GM12873 (cell line): Measurements from ENCODE around the gene SUPT3H.
A peak's percentile ranks its signal among the peaks of the same experiment; 100 is the strongest.

Experiments used
- CTCF ChIP-seq: IDR thresholded peaks from 2 replicates; pipeline ENCODE4 v1.5.1; 2012; ENCODE audit warnings: low read depth, mild to moderate bottlenecking, moderate library complexity, low read length, control low read depth; ENCODE audit not compliant: insufficient read depth; ENCODE audit errors: missing control alignments

The SUPT3H gene

DNA sequence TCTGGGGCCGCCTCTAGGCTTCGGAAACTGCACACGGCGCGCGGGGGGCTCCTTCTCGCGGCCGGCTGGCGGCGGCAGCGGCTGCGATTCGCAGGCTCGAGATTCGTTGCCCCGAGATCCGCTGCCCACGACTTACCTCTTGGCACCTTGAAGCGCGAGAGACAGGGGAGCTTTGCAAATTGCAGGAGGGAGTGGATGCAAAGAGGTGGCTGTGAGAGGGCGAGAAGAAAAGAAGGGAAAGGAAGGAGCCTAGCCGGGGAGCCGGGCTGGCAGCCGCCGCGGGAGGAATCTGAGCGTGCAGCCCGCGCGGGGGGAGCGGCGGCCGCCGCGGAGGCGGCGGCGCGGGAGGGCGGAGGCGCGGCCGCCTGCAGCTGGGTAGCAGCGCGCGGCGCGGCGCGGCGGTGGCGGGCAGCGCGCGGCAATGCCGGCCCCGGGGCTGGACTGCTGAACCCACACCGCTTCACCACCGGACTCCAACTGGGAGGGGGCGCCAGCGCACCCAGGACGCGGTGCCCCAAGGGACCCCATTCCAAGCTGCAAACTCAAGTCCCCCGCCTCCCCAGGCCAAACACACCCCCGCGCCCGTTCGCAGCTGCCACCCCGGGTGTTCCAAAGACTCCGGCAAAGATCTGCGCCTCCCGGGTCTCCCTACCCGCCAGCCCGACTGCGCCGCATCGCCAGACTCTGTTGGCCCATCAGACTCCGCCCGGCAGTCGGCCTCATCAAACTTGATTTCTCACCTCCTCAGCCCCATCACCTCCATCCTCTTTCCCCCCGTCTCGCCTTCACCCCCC, 44.2 kb upstream of the SUPT3H start:
- no peak for TF ChIP-seq CTCF

- TF ChIP-seq CTCF, result no peak
These were observed 43.4 kb upstream of the SUPT3H start for GRCh38 chr6:45420909-45421708.

DNA sequence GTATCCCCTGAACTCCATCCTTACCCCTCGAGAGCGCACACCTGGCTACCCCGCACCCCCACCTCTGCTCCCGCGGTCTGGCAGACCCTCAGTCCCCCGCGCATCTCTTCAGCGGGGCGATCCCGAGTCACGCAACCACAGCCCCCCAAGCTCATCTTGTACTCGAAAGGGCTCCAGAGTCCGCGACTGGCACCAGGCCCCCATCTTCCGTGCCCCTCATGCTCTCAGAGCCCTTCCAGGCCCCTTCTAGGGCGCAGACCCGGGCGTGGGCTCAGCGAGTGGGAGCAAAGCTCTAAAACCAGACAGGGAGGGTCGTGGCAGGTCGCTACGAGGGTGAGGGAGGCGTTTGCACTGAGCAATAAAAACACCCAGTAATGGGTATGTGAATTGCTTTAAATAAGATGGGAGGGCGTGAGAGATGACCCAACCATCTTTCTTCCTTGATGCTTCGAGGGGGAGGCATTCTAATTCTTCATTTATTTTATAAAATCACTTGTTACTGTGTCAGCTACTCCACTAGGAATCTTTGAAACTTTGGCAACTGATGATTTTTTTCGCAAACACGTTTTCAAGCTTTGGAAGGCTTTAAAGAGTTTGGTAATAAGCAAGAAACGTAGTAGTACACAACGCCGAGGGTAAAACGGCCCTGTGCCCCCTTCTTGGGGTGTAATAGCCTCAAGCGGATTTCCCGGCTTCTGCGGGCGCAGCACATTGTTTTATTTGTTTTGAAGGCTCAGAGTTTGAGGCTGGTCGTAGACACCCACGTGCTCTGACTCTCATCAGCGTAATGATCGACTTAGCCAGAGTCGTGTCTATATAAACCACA, 42.6 kb upstream of the SUPT3H start:
- no peak for TF ChIP-seq CTCF

DNA sequence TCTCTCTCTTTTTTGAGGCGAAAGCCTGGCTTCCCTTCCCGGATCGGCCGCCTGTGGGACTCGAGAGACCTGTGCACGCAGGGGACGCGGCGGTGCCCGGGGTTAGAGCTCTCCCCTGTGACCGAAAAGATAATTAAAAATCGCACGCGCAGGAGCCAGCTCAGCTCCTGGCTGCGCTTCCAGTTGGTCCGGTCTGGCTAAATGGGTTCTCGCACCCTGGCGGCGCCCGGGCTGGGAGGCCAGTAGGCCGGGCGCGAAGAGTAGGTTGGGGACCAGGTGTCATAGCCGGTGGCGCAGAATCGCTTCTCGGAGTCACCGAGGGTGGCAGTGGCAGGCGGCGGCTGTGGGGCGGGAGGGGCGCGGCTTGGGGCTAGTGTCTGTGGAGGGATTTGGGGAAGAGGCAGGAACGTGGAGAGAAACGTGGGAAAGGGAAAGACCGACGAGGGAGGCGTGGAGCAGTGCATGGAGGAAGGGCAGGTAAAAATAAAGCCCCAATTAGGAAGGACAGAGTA, 41.9 kb upstream of the SUPT3H start:
- peak; percentile 41 for TF ChIP-seq CTCF

- no peak for TF ChIP-seq CTCF
These were observed 39.7 kb upstream of the SUPT3H start for GRCh38 chr6:45417436-45417835.

DNA sequence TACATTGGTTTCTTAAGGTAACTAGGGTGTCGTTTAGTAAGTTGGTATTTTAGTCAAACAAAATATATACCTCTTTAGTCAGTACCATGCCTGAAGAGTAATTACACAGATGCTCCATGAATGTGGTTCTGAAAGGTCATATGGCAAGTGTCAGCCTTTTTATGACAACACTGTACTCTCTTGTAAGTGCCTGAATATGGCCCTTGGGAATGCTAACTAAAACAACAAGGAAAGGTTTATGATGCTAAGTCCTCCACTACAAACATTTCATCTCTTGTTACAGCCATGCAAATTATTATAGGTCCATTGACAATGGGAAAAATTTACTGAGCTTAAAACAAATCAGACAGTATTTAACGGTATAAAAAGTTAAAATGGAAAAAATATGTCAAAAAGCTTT, 39.0 kb upstream of the SUPT3H start:
- TF ChIP-seq CTCF, result no peak
